Measurements from ENCODE around the gene TMC1.

The TMC1 gene

DNA sequence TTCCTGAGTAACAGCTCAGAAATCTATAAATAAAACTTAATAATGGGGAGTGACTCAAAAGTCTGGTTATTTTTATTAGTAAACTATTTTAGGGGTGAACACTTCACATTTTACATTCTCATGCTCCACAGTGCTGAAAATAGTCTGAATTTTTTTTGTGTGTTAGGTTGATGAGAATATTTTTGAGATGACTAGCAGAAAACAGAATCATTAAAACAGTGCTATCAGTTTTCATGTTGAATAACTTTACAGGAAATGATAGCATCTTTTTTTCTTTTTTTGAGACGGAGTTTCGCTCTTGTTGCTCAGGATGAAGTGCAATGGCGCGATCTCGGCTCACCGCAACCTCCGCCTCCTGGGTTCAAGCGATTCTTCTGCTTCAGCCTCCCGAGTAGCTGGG is 60.3 kb downstream of the TMC1 start:
- no peak overlapping the region for H3K4me3 ChIP-seq (ENCODE audit: low read length)
- TF ChIP-seq, protein P1, sequence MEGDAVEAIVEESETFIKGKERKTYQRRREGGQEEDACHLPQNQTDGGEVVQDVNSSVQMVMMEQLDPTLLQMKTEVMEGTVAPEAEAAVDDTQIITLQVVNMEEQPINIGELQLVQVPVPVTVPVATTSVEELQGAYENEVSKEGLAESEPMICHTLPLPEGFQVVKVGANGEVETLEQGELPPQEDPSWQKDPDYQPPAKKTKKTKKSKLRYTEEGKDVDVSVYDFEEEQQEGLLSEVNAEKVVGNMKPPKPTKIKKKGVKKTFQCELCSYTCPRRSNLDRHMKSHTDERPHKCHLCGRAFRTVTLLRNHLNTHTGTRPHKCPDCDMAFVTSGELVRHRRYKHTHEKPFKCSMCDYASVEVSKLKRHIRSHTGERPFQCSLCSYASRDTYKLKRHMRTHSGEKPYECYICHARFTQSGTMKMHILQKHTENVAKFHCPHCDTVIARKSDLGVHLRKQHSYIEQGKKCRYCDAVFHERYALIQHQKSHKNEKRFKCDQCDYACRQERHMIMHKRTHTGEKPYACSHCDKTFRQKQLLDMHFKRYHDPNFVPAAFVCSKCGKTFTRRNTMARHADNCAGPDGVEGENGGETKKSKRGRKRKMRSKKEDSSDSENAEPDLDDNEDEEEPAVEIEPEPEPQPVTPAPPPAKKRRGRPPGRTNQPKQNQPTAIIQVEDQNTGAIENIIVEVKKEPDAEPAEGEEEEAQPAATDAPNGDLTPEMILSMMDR (IDR thresholded peaks at IDR 0.05; ENCODE audit: insufficient read depth, low read depth, low read length, missing control alignments), result no peak
- no peak for DNase-seq (ENCODE audit: low read depth)

DNA sequence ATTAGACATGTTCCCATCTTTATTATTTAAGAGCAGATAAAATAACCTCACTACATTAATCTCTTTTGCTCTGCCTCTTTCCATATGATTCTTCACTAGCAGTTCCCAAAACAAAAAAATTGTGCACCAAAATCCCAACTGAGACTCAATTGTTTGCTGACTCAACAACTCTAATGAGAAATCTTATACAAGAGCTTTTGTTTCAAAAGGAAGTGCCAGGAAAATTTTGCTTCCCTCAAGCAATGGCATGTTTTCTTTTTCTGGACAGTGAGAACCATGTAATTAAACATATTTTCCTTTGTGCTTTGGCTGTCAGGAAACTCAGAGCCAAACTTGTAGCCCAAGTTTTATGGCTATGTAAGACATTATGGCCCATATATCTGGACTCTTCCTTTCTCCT is 62.0 kb downstream of the TMC1 start:
- peak; percentile 42 for DNase-seq (ENCODE audit: low read depth)
- TF ChIP-seq, protein P1 (IDR thresholded peaks at IDR 0.05; ENCODE audit: insufficient read depth, low read depth, low read length, missing control alignments), result no peak
- no peak overlapping the region for H3K4me3 ChIP-seq (ENCODE audit: low read length)

DNA sequence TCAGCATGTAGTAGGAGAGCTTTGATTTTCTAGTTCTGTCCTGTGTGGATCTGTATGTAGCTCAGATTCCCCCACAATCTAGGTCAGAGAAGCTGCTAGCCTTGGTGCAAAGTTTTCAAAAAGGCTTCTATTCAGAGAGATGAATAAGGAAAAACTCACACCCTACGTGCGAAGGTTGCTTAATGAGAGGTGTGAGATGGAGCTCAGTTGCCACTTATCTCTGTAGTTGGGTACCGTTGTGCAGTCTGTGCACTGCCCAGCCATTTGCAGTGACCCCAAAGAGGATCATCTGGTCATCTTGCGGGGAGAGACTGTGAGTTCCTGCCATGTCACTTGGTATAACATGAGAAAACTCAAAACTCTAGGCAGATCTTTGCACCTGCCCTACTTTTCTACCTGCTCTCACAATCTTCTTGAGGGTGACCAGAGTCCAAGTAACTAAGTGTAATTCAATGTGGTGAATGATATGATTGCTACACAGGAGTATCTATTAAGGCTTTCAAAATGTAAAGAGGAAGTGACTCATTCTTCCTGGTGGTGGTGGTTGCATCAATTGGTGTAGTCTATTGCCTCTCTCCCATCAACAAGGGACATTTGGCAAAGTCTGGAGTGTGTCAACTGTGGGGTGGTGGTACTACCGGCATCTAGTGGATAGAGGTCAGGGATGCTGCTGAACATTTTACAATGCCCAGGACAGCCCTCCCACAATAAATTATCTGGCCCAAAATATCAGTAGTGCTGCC is 65.2 kb downstream of the TMC1 start:
- H3K4me3 ChIP-seq (ENCODE audit: low read length), result no peak overlapping the region

DNA sequence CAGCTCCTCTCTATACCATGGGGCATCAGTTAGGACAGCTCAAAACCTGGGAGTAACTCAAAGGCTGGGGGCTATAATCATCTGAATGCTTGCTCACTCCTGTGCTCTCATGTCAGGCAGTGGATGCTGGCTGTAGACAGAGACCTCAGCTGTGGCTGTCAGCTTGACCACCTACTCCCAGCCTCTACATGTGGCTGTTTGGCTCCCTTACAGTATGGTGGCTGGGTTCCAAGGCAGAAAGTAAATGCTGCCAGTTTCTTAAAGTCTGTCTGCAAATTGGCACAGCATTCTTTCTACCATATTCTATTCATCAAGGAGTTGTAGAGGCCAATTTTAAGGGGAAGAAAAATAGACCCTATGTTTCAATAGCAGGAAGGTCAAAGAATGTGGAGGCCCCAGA is 66.9 kb downstream of the TMC1 start:
- TF ChIP-seq, protein P1 (IDR thresholded peaks at IDR 0.05; ENCODE audit: insufficient read depth, low read depth, low read length, missing control alignments), result no peak
- no peak for DNase-seq (ENCODE audit: low read depth)
- H3K4me3 ChIP-seq (ENCODE audit: low read length), result no peak overlapping the region

More for the DNA sequence above, 65.2 kb downstream of the TMC1 start:
- DNase-seq (ENCODE audit: low read depth), result peak; percentile 91
- TF ChIP-seq, protein P1 (IDR thresholded peaks at IDR 0.05; ENCODE audit: insufficient read depth, low read depth, low read length, missing control alignments), result peak; percentile 17

DNA sequence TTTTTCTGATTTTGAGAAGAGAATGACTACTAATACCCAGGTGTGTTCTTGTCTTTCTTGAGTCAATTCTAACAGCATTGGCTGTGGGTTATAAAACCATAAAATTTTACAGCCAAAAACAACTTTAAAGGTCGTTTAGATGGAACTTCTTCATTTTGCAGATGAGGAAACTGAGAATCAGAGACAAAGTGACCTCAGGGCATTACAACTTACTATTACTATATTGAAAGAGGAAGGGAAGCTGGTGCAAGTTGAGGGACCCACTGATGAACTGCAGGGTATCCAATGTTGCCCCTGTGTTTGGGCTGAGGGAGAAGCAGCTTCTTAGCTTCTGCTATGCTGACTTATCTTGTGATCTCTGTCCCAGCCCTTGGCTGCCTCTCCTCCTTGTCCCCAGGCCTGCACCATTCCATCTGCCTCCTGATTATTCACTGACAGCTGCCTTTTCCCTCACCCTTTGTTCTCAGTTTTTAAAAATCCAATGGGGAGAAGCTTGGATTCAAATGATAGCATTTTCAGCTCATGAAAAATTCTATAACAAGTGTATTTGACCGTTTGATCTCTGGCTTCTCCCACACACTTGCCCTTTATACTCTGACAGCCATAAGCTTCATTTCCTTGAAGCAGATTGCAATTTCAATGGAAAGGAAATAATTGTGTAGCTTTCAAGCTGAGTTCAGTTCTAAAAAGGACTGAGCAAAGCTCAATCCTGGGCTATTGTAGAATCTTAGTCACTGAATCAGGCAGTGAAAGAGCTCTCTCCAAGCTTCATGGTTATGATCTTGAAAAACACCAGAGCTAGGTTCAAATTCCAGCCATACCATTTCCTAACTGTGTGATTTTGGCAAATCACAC is 68.5 kb downstream of the TMC1 start:
- H3K4me3 ChIP-seq (ENCODE audit: low read length), result no peak overlapping the region
- DNase-seq (ENCODE audit: low read depth), result no peak
- TF ChIP-seq, protein P1 (IDR thresholded peaks at IDR 0.05; ENCODE audit: insufficient read depth, low read depth, low read length, missing control alignments), result no peak

DNA sequence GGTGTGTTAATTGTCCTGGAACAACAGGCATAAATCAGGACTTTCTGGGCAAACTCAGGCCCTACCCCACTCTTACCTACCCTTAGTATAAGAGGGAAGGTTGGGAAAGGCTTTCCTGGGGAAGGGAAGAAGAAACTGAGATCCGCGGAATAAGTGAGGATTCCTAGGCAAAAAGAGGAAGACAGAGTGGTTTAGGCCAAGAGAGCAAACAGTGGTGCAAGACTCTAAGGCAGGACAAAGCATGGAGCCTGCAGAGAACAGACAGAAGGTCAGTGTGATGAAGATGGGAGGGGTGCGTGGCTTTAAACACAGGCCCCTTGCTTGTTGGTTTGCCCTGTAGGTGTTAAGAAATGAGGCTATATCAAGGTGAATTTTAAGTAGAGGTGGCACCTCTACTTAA is 69.4 kb downstream of the TMC1 start:
- no peak overlapping the region for H3K4me3 ChIP-seq (ENCODE audit: low read length)
- TF ChIP-seq, protein P1 (IDR thresholded peaks at IDR 0.05; ENCODE audit: insufficient read depth, low read depth, low read length, missing control alignments), result no peak
- DNase-seq (ENCODE audit: low read depth), result no peak

All from epithelial cell of esophagus (primary cell).